H1 (cell line): ENCODE results near the gene DTNB. TPM values are rescaled to one million over a fixed set of nuclear protein-coding genes. Genes with fewer than 3 reads are reported as not detected.

Experiments used
- CTCF ChIA-PET: fragments of 300-600 bp; sonication (Branson Sonifier 250); formaldehyde crosslinking; loops from one replicate; lab custom pipeline; 2021; ENCODE audit not compliant: partially characterized antibody; lab: Charles Lee
- POLR2A ChIA-PET: fragments of 300-600 bp; sonication (Branson Sonifier 250); formaldehyde crosslinking; loops from one replicate; lab custom pipeline; 2021; ENCODE audit warnings: inconsistent platforms; ENCODE audit not compliant: partially characterized antibody; lab: Charles Lee
- DNase-seq, 2 experiments: peaks; one replicate each; pipeline versions ENCODE4 v3.0.0 to v3.0.0-alpha.2; 2010 to 2022; ENCODE audit warnings: low spot score in 2 of 2, low read depth in 1 of 2, mixed read lengths in 1 of 2
- FAIRE-seq: peaks from 2 replicates; lab custom pipeline; 2011; peaks lifted over from hg19 to GRCh38; lab: Jason Lieb, UNC
- H2AFZ ChIP-seq: 2 replicates; pipeline ENCODE4 v1.8.1; 2012; ENCODE audit warnings: low read length, inconsistent platforms
- H2AK5ac ChIP-seq: 2 replicates; pipeline ENCODE4 v1.6.1; 2013; ENCODE audit warnings: low read depth, low read length
- H2BK120ac ChIP-seq: replicated peaks from 2 replicates; pipeline ENCODE3; 2013; ENCODE audit warnings: low read depth, low read length, inconsistent platforms
- H2BK12ac ChIP-seq: 2 replicates; pipeline ENCODE4 v1.6.1; 2013; ENCODE audit warnings: low read depth, low read length
- H2BK15ac ChIP-seq: 2 replicates; pipeline ENCODE4 v1.6.1; 2013; ENCODE audit warnings: low read length
- H2BK20ac ChIP-seq: 2 replicates; pipeline ENCODE4 v1.6.1; 2013; ENCODE audit warnings: low read length
- H2BK5ac ChIP-seq: 2 replicates; pipeline ENCODE4 v1.6.1; 2013; ENCODE audit warnings: low read depth, low read length
- H3K14ac ChIP-seq: 2 replicates; pipeline ENCODE4 v1.6.1; 2013; ENCODE audit warnings: inconsistent platforms; ENCODE audit not compliant: insufficient read length
- H3K18ac ChIP-seq: 2 replicates; pipeline ENCODE4 v1.6.1; 2013; ENCODE audit warnings: low read length; ENCODE audit errors: extremely low read depth
- H3K23ac ChIP-seq: 2 replicates; pipeline ENCODE4 v1.6.1; 2013; ENCODE audit warnings: inconsistent platforms; ENCODE audit not compliant: insufficient read length
- H3K23me2 ChIP-seq: 2 replicates; pipeline ENCODE4 v1.6.1; 2013; ENCODE audit warnings: low read depth, low read length
- H3K27ac ChIP-seq: 2 replicates; pipeline ENCODE4 v1.6.1; 2011; ENCODE audit warnings: low read depth, low read length, inconsistent platforms
- H3K27me3 ChIP-seq, 4 experiments: replicated peaks in 1 of 4; 1 replicate in 1 of 4; 2 replicates in 3 of 4; pipeline versions ENCODE4 v1.6.1 to v1.8.1; 2011 to 2013; ENCODE audit warnings: low read length in 3 of 4, mild to moderate bottlenecking in 3 of 4, inconsistent platforms in 2 of 4, mixed read lengths in 2 of 4, moderate library complexity in 1 of 4; ENCODE audit not compliant: control insufficient read depth in 3 of 4, insufficient read depth in 3 of 4; ENCODE audit errors: extremely low read depth in 1 of 4
- H3K36me3 ChIP-seq, 4 experiments: 2 replicates each; pipeline versions ENCODE4 v1.6.1 to v1.8.1; 2011 to 2013; ENCODE audit warnings: mild to moderate bottlenecking in 4 of 4, low read length in 3 of 4, moderate library complexity in 2 of 4, control low read depth in 1 of 4, inconsistent platforms in 1 of 4; ENCODE audit not compliant: insufficient read depth in 4 of 4, control insufficient read depth in 2 of 4
- H3K4ac ChIP-seq: replicated peaks from 2 replicates; pipeline ENCODE3; 2013; ENCODE audit warnings: low read length, low read depth, mixed read lengths, inconsistent platforms; ENCODE audit not compliant: insufficient read length
- H3K4me1 ChIP-seq, 4 experiments: replicated peaks in 1 of 4; 1 replicate in 1 of 4; 2 replicates in 3 of 4; pipeline versions ENCODE4 v1.6.1 to v1.8.1; 2011 to 2013; ENCODE audit warnings: low read length in 3 of 4, inconsistent platforms in 2 of 4, mixed read lengths in 1 of 4; ENCODE audit not compliant: insufficient read depth in 4 of 4, control insufficient read depth in 3 of 4
- H3K4me2 ChIP-seq, 2 experiments: 2 replicates each; pipeline versions ENCODE4 v1.6.1 to v1.8.1; 2011 to 2013; ENCODE audit warnings: low read depth in 2 of 2, low read length in 2 of 2, control low read depth in 1 of 2, inconsistent platforms in 1 of 2, mild to moderate bottlenecking in 1 of 2; ENCODE audit not compliant: insufficient read depth in 1 of 2
- H3K4me3 ChIP-seq, 4 experiments: fragments of 200-600, 300-600 bp in 1 of 4; sonication (generic), shearing (Covaris generic), sonication (Bioruptor Twin) in 1 of 4; 2 replicates each; pipeline versions ENCODE4 v1.5.1 to v1.8.1; 2011 to 2016; ENCODE audit warnings: low read length in 4 of 4, low read depth in 3 of 4, control low read depth in 2 of 4, inconsistent platforms in 2 of 4, mild to moderate bottlenecking in 2 of 4, mixed read lengths in 1 of 4, moderate library complexity in 1 of 4; ENCODE audit not compliant: insufficient read depth in 2 of 4; ENCODE audit errors: extremely low read depth in 1 of 4
- H3K56ac ChIP-seq: replicated peaks from 2 replicates; pipeline ENCODE3; 2013; ENCODE audit warnings: low read depth, mild to moderate bottlenecking, mixed read lengths, low read length, inconsistent platforms; ENCODE audit not compliant: insufficient read length
- H3K79me1 ChIP-seq: 2 replicates; pipeline ENCODE4 v1.6.1; 2013; ENCODE audit warnings: low read depth, low read length, control low read depth
- H3K79me2 ChIP-seq, 2 experiments: 2 replicates each; pipeline versions ENCODE4 v1.6.1 to v1.8.1; 2012 to 2013; ENCODE audit warnings: low read length in 2 of 2, mild to moderate bottlenecking in 2 of 2, inconsistent platforms in 1 of 2; ENCODE audit not compliant: insufficient read depth in 2 of 2, control insufficient read depth in 1 of 2
- H3K9ac ChIP-seq, 4 experiments: replicated peaks in 1 of 4; 1 replicate in 1 of 4; 2 replicates in 3 of 4; pipeline versions ENCODE4 v1.6.1 to v1.8.1; 2011 to 2013; ENCODE audit warnings: low read depth in 3 of 4, low read length in 3 of 4, control low read depth in 2 of 4, mild to moderate bottlenecking in 2 of 4, moderate library complexity in 2 of 4, inconsistent platforms in 1 of 4; ENCODE audit errors: extremely low read depth in 1 of 4
- H3K9me3 ChIP-seq, 2 experiments: 2 replicates each; pipeline versions ENCODE4 v1.6.1 to v1.8.1; 2012 to 2013; ENCODE audit warnings: mild to moderate bottlenecking in 2 of 2, moderate library complexity in 2 of 2, control low read depth in 1 of 2, inconsistent platforms in 1 of 2, low read depth in 1 of 2, low read length in 1 of 2, mixed read lengths in 1 of 2; ENCODE audit not compliant: insufficient read depth in 2 of 2
- H4K20me1 ChIP-seq, 2 experiments: replicated peaks in 1 of 2; 2 replicates each; pipeline versions ENCODE3 to v1.8.1; 2011 to 2013; ENCODE audit warnings: inconsistent platforms in 2 of 2, low read length in 2 of 2, mild to moderate bottlenecking in 1 of 2; ENCODE audit not compliant: insufficient read depth in 2 of 2, control insufficient read depth in 1 of 2
- H4K5ac ChIP-seq: 2 replicates; pipeline ENCODE4 v1.6.1; 2013; ENCODE audit warnings: low read length, low read depth, mixed read lengths, inconsistent platforms; ENCODE audit not compliant: insufficient read length
- H4K8ac ChIP-seq: 2 replicates; pipeline ENCODE4 v1.8.0; 2013; ENCODE audit warnings: mild to moderate bottlenecking, moderate library complexity, low read length, inconsistent platforms; ENCODE audit not compliant: insufficient read depth; ENCODE audit errors: extremely low read depth
- H4K91ac ChIP-seq: replicated peaks from 2 replicates; pipeline ENCODE3; 2013; ENCODE audit warnings: low read length, mixed read lengths, inconsistent platforms; ENCODE audit not compliant: insufficient read length
- ASH2L ChIP-seq: fragments of 200-600, 300-600 bp; sonication (generic); IDR thresholded peaks from one replicate; pipeline ENCODE4 v1.7.1; 2017; ENCODE audit warnings: low read length
- CHD2 ChIP-seq: IDR thresholded peaks from 2 replicates; pipeline ENCODE4 v1.6.1; 2012; ENCODE audit warnings: low read length, improper control_type of control experiment
- CTBP2 ChIP-seq: IDR thresholded peaks from 2 replicates; pipeline ENCODE4 v1.7.0; 2011; ENCODE audit warnings: borderline replicate concordance, mild to moderate bottlenecking, moderate library complexity, mixed read lengths, low read length; ENCODE audit not compliant: insufficient read depth, insufficient read length
- GABPA ChIP-seq: IDR thresholded peaks from 2 replicates; pipeline ENCODE4 v1.6.1; 2011; ENCODE audit warnings: mild to moderate bottlenecking, low read length, moderate library complexity, borderline replicate concordance; ENCODE audit not compliant: insufficient read depth
- HDAC2 ChIP-seq, 2 experiments: fragments of 300-600 bp in 1 of 2; sonication (generic) in 1 of 2; IDR thresholded peaks; 2 replicates each; pipeline ENCODE4 v1.6.1; 2011 to 2012; ENCODE audit warnings: low read depth in 2 of 2, low read length in 2 of 2, mild to moderate bottlenecking in 2 of 2, moderate library complexity in 2 of 2, borderline replicate concordance in 1 of 2, inconsistent platforms in 1 of 2
- KDM1A ChIP-seq: fragments of 200-600, 300-600 bp; sonication (generic); IDR thresholded peaks from 2 replicates; pipeline ENCODE4 v1.7.1; 2016; ENCODE audit warnings: mild to moderate bottlenecking, low read length, borderline replicate concordance
- KDM4A ChIP-seq: IDR thresholded peaks from one replicate; pipeline ENCODE4 v1.7.1; 2012; ENCODE audit warnings: low read depth, mild to moderate bottlenecking, moderate library complexity, low read length, inconsistent platforms; ENCODE audit not compliant: severe bottlenecking
- NANOG ChIP-seq: IDR thresholded peaks from 2 replicates; pipeline ENCODE4 v1.6.1; 2011; ENCODE audit warnings: low read length, low read depth, mild to moderate bottlenecking, inconsistent platforms; ENCODE audit not compliant: insufficient read depth, poor library complexity, severe bottlenecking
- POLR2AphosphoS5 ChIP-seq: IDR thresholded peaks from 2 replicates; pipeline ENCODE4 v1.6.1; 2011; ENCODE audit warnings: low read depth, low read length
- POU5F1 ChIP-seq: IDR thresholded peaks from 2 replicates; pipeline ENCODE4 v1.6.1; 2011; ENCODE audit warnings: low read depth, mild to moderate bottlenecking, low read length, moderate library complexity
- SP1 ChIP-seq: IDR thresholded peaks from 2 replicates; pipeline ENCODE4 v1.6.1; 2011; ENCODE audit warnings: low read depth, low read length
- SRF ChIP-seq: IDR thresholded peaks from 2 replicates; pipeline ENCODE4 v1.6.1; 2011; ENCODE audit warnings: mild to moderate bottlenecking, low read depth, low read length, moderate library complexity
- TCF12 ChIP-seq: IDR thresholded peaks from 2 replicates; pipeline ENCODE4 v1.6.1; 2011; ENCODE audit warnings: low read depth, mild to moderate bottlenecking, low read length
- WGBS, 2 experiments: shearing (Covaris generic) in 1 of 2; methylation state at CpG; one replicate each; pipeline versions ENCODE4 v1.1.6 to v1.1.7; 2013 to 2015; ENCODE audit warnings: low lambda C conversion rate in 2 of 2, mixed read lengths in 2 of 2, inconsistent platforms in 1 of 2, low coverage in 1 of 2, missing lambda C conversion rate in 1 of 2; ENCODE audit not compliant: insufficient replicate concordance in 2 of 2, insufficient coverage in 1 of 2, insufficient read length in 1 of 2; ENCODE audit errors: extremely low coverage in 1 of 2, missing lambda C conversion rate in 1 of 2; 5-methylcytosine and 5-hydroxymethylcytosine counted together
- polyA plus RNA-seq, 7 experiments: library from polyadenylated mRNA; depleted of rRNA in 3 of 7; stranded (reverse) in 5 of 7; unstranded in 2 of 7; fragments of >200 nt in 5 of 7; fragments of 200-250 nt in 2 of 7; gene quantifications; 1 replicate in 5 of 7; 2 replicates in 1 of 7; 4 replicates in 1 of 7; pipeline versions ENCODE4 v1.2.1 to v1.2.3, GENCODE V29; 2011 to 2013; ENCODE audit warnings: missing spikeins in 2 of 7, mixed read lengths in 2 of 7
- total RNA-seq: library from RNA; stranded (reverse); fragmentation: NEBNext Ultra II Directional; extraction: Animal tissue kit (Norgen Biotek cat#: 25700); gene quantifications from 2 replicates; pipeline ENCODE4 v1.2.1, GENCODE V29; 2021
- TF ChIP-seq, protein P1 (sequence below): IDR thresholded peaks from 2 replicates; pipeline ENCODE4 v1.6.1; 2011; ENCODE audit warnings: low read length, improper control_type of control experiment

Gene DTNB
- total and polyA plus RNA-seq, 2 of the 8 experiments (the other 6 are each of a cell fraction or from before 2014, with no cell fraction given), result 39.6 to 49.5 TPM

DNA sequence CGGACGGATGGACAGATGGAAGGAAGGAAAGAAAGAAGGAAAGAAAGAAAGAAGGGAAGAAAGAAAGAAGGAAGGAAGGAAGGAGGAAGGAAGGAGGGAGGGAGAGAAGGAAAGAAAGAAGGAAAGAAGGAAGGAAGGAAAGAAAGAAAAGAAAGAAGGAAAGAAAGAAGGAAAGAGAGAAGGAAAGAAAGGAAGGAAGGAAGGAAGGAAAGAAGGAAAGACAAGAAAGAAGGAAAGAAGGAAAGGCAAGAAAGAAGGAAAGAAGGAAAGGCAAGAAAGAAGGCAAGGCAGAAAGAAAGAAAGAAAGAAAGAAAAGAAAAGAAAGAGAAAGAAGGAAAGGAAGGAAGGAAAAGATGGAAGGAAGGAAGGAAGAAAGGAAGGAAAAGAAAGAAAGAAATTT lies 169.1 kb downstream of the DTNB start:
- POLR2A ChIA-PET, result no interaction called here
- H2BK20ac ChIP-seq, result no peak overlapping the region
- no peak overlapping the region for H3K18ac ChIP-seq
- FAIRE-seq (no peak), DNase-seq (no peak)
- H4K8ac ChIP-seq, result no peak overlapping the region
- no peaks in the 10 kb centered on the region for H3K27me3 ChIP-seq
- no peaks in the 10 kb centered on the region for H3K79me1 ChIP-seq
- no peak overlapping the region for H2AK5ac ChIP-seq
- no peak overlapping the region for H3K4ac ChIP-seq
- H2BK15ac ChIP-seq, result no peak overlapping the region
- no peaks in the 10 kb centered on the region for H3K36me3 ChIP-seq
- H3K27ac ChIP-seq, result no peak overlapping the region
- no peak overlapping the region for H2BK5ac ChIP-seq
- no peak overlapping the region for H4K5ac ChIP-seq
- 100% methylated on average over 2 of the region's 2 CpGs; no CpG with 5 or more reads in 1 of the 2 experiments for WGBS, 2 experiments
- no peak overlapping the region for H3K4me3 ChIP-seq
- no peak overlapping the region for H4K91ac ChIP-seq
- no peak overlapping the region for H2BK12ac ChIP-seq
- no peaks in the 10 kb centered on the region for H3K4me1 ChIP-seq
- H3K4me2 ChIP-seq, result no peak overlapping the region
- H4K20me1 ChIP-seq, result no peaks in the 10 kb centered on the region
- H3K79me2 ChIP-seq, result no peaks in the 10 kb centered on the region
- no peak overlapping the region for H3K23ac ChIP-seq
- CTCF ChIA-PET, result no interaction called here
- H3K56ac ChIP-seq, result no peak overlapping the region
- H3K9me3 ChIP-seq, result no peaks in the 10 kb centered on the region
- no peak overlapping the region for H2AFZ ChIP-seq
- H3K14ac ChIP-seq, result no peak overlapping the region
- no peak overlapping the region for H2BK120ac ChIP-seq
- H3K23me2 ChIP-seq, result no peaks in the 10 kb centered on the region
- H3K9ac ChIP-seq, result no peak overlapping the region
- TF ChIP-seq SRF (no peak), CTBP2 (no peak), TCF12 (no peak), CHD2 (no peak), SP1 (no peak), NANOG (no peak), GABPA (no peak), POU5F1 (no peak), KDM4A (no peak), HDAC2 (IDR thresholded peaks at IDR 0.05; ENCODE audit: borderline replicate concordance in 1 of 2, low read depth in 2 of 2, low read length in 2 of 2) (no peak), KDM1A (no peak), POLR2AphosphoS5 (no peak), ASH2L (no peak)
- TF ChIP-seq, protein P1, sequence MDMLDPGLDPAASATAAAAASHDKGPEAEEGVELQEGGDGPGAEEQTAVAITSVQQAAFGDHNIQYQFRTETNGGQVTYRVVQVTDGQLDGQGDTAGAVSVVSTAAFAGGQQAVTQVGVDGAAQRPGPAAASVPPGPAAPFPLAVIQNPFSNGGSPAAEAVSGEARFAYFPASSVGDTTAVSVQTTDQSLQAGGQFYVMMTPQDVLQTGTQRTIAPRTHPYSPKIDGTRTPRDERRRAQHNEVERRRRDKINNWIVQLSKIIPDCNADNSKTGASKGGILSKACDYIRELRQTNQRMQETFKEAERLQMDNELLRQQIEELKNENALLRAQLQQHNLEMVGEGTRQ, result no peak
